Activated CD4-positive, alpha-beta T cell treated with anti-CD3 and anti-CD28 coated beads, Interleukin-2, amount 10 ng/mL, durations not matched to agents 24 days and 14 days (primary cell): Measurements from ENCODE around the gene SLC16A14. TPM values are rescaled to one million over a fixed set of nuclear protein-coding genes. Genes with fewer than 3 reads are reported as not detected.
"Not testable (repeated sequence)": the region's sequence is repeated elsewhere in the genome, so short reads cannot be mapped to it uniquely, and the experiment has no call there.

Experiments used
- DNase-seq: peaks from one replicate; pipeline ENCODE4 v3.0.0; 2022
- H3K27ac Mint-ChIP-seq: one replicate; pipeline ENCODE4 v1.8.0; 2022; ENCODE audit warnings: mild to moderate bottlenecking, mixed read lengths
- H3K27me3 Mint-ChIP-seq: one replicate; pipeline ENCODE4 v1.8.0; 2022; ENCODE audit warnings: mixed read lengths
- H3K36me3 Mint-ChIP-seq: one replicate; pipeline ENCODE4 v1.8.0; 2022; ENCODE audit warnings: low read depth, mild to moderate bottlenecking, mixed read lengths
- H3K4me1 Mint-ChIP-seq: one replicate; pipeline ENCODE4 v1.8.0; 2021; ENCODE audit warnings: mixed read lengths
- H3K4me3 Mint-ChIP-seq: one replicate; pipeline ENCODE4 v1.8.0; 2022; ENCODE audit warnings: mild to moderate bottlenecking, moderate library complexity, mixed read lengths
- H3K9me3 Mint-ChIP-seq: one replicate; pipeline ENCODE4 v1.8.0; 2021; ENCODE audit warnings: mixed read lengths
- intact Hi-C: fragments of 100-400 bp; cut with micrococcal nuclease; formaldehyde crosslinking; loops from one replicate; pipeline ENCODE4 v1.15.1; 2023
- total RNA-seq: library from RNA; stranded (reverse); gene quantifications from 2 replicates; pipeline ENCODE4 v1.2.3, GENCODE V29; 2022

Gene SLC16A14, protein sequence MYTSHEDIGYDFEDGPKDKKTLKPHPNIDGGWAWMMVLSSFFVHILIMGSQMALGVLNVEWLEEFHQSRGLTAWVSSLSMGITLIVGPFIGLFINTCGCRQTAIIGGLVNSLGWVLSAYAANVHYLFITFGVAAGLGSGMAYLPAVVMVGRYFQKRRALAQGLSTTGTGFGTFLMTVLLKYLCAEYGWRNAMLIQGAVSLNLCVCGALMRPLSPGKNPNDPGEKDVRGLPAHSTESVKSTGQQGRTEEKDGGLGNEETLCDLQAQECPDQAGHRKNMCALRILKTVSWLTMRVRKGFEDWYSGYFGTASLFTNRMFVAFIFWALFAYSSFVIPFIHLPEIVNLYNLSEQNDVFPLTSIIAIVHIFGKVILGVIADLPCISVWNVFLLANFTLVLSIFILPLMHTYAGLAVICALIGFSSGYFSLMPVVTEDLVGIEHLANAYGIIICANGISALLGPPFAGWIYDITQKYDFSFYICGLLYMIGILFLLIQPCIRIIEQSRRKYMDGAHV
- 4.0 and 5.1 TPM in 2 replicates for total RNA-seq

DNA sequence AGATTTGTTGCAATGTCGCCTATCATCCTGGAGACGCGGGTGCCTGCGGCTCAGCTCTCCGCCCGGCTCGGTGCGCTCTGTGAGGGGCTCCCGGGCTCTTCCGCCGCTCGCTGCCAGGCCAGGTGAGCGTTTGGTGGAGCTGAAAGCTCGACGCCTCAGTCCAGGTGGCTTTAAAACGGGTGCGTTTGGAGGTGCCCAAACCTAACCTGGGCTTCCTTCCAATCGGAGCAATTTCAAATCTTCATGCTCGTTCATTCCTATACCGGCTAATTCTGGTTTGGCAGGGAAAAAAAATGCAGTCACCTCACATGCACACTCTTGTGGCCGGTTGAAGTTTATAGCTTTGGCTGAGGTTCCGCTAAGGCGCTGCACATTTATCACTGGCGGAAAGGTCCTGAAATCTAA, at the start of gene SLC16A14:
TSS of gene SLC16A14 (minus strand) at position 274 of the 405 bp plus-strand sequence. CDS start 9,572 bp downstream, outside the sequence.
- peak within 1 kb of the TSS; percentile 90 for H3K27ac Mint-ChIP-seq
- peak; percentile 76 for DNase-seq
- peaks cover 20% of the 10 kb centered on the region for H3K27me3 Mint-ChIP-seq
- H3K4me3 Mint-ChIP-seq, result peak within 1 kb of the TSS; percentile 80
- no peaks in the 10 kb centered on the region for H3K36me3 Mint-ChIP-seq
- H3K9me3 Mint-ChIP-seq, result peaks cover 2% of the 10 kb centered on the region
- peaks cover 15% of the 10 kb centered on the region for H3K4me1 Mint-ChIP-seq
- intact Hi-C loops, result loop anchor here (1.0 to 10.0 kb wide), 5 partner anchors 8 to 543 kb away; no protein-coding TSS in a partner anchor

DNA sequence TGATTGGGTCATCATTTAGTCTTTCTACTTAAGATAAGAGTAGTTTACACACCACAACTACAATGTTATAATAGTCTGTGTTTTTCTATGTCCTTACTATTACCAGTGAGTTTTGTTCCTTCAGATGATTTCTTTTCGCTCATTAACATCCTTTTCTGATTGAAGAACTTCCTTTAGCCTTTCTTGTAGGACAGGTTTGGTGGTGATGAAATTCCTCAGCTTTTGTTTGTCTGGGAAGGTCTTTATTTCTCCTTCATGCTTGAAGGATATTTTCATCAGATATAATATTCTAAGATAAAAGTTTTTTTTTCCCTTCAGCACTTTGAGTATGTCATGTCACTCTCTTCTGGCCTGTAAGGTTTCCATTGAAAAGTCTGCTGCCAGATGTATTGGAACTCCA, 38.0 kb upstream of the SLC16A14 start:
- peaks cover 32% of the 10 kb centered on the region for H3K9me3 Mint-ChIP-seq
- intact Hi-C loops, result no loop called here
- DNase-seq, result no peak
- peaks cover 19% of the 10 kb centered on the region for H3K27me3 Mint-ChIP-seq
- H3K36me3 Mint-ChIP-seq, result no peaks in the 10 kb centered on the region
- no peak overlapping the region for H3K27ac Mint-ChIP-seq
- H3K4me3 Mint-ChIP-seq, result no peak overlapping the region
- no peaks in the 10 kb centered on the region for H3K4me1 Mint-ChIP-seq

DNA sequence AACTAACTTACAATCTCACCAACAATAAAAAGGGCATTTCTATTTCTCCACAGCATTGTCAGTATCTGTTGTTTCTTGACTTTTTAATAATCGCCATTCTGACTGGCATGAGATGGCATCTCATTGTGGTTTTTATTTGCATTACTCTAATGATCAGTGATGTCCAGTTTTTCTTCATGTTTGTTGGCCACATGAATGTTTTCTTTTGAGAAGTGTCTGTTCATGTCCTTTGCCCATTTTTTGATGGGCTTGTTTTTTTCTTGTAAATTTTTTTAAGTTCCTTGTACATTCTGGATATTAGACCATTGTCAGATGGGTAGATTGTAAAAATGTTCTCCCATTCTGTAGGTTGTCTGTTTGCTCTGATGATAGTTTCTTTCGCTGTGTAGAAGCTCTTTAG, 33.2 kb upstream of the SLC16A14 start:
- intact Hi-C loops, result not testable (repeated sequence)

DNA sequence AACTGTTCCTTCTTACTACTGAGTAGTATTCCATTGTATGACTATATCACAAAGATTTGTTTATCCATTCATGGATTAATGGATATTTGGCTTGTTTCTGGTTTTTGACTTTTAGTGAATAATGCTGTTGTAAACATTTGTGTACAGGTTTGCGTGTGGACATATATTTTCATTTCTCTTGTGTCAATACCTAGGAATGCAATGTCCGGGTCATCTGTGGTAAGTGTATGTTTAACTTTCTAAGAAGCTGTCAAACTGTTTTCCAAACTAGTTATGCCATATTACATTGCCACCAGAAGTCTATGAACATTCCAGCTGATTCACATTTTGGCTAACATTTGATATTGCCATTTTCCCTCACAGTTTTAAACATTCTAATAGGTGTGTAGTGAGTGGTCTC, 29.1 kb upstream of the SLC16A14 start:
- Mint-ChIP-seq H3K4me1 (no peaks in the 10 kb centered on the region), H3K27me3 (peaks cover 36% of the 10 kb centered on the region), H3K4me3 (no peak overlapping the region), H3K36me3 (no peaks in the 10 kb centered on the region), H3K9me3 (peaks cover 32% of the 10 kb centered on the region), H3K27ac (no peak overlapping the region)
- intact Hi-C loops, result no loop called here
- DNase-seq, result no peak

More for the DNA sequence above, 33.2 kb upstream of the SLC16A14 start:
- H3K4me1 Mint-ChIP-seq, H3K36me3 Mint-ChIP-seq, DNase-seq, H3K27ac Mint-ChIP-seq, H3K4me3 Mint-ChIP-seq: not testable (repeated sequence)
- Mint-ChIP-seq H3K27me3 (peaks cover 36% of the 10 kb centered on the region), H3K9me3 (peaks cover 37% of the 10 kb centered on the region)

DNA sequence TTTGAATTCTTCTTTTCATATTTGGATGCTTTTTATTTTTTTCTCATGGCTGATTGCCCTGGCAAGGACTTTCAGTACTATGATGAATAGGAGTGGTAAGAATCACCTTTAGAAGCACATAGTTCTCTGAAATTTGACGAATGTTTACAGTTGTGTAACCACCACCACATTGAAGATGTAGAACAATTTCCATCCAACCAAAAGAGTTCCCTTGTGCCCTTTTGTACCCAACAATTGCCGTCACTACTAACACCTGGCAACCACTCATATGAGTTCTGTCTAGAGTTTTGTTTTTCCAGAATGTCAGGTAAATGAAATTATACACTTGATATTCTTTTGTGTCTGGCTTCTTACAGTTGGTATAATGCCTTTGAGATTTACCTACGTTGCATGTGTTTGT, 28.7 kb upstream of the SLC16A14 start:
- no peak overlapping the region for H3K27ac Mint-ChIP-seq
- no peaks in the 10 kb centered on the region for H3K36me3 Mint-ChIP-seq
- peaks cover 37% of the 10 kb centered on the region for H3K27me3 Mint-ChIP-seq
- intact Hi-C loops, result no loop called here
- H3K9me3 Mint-ChIP-seq, result peaks cover 30% of the 10 kb centered on the region
- no peaks in the 10 kb centered on the region for H3K4me1 Mint-ChIP-seq
- H3K4me3 Mint-ChIP-seq, result no peak overlapping the region
- DNase-seq, result no peak

DNA sequence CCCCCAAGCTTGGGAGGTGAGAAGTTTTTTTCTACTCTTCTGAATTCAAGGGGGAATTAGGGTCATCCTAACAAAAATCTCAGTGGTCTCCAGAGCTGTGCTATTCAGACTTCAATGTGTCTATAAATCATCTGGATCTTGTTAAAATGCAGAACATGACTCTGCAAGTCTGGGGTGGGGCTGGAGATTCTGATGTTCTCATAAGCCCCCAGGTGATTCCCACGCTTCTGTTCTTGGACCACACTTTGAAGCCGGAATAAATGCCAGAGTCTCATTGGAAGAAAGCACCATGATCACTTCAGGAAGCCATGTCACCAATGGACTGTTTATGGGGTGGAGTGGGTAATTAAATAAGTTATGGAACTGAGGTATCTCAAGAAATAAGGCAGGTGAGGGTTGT, 22.2 kb upstream of the SLC16A14 start:
- Mint-ChIP-seq H3K36me3 (no peaks in the 10 kb centered on the region), H3K27me3 (peaks cover 30% of the 10 kb centered on the region), H3K9me3 (peaks cover 23% of the 10 kb centered on the region), H3K27ac (no peak overlapping the region), H3K4me3 (no peak overlapping the region), H3K4me1 (no peaks in the 10 kb centered on the region)
- no peak for DNase-seq
- intact Hi-C loops, result no loop called here

DNA sequence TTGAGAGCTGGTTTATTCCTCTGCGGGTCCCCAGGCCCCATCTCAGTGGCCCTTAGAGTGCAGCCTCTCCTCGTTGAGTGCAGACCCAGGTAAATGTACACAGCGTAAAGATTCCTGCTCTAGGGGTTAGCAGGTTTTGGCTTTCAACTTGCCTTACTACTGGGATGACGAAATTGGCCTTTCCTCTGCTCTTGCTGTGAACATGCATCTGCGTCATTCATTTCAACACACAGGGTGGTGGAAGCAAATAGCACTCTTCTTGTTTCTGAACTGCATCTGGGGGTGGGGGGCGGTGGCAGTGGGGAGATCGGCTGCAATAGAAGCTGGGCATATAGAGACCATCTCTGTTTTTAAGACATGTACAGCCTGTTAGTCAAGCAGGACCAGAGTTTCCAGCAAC, 16.5 kb upstream of the SLC16A14 start:
- DNase-seq, result no peak
- intact Hi-C loops, result no loop called here
- H3K4me3 Mint-ChIP-seq, result no peak overlapping the region
- H3K9me3 Mint-ChIP-seq, result no peaks in the 10 kb centered on the region
- no peaks in the 10 kb centered on the region for H3K4me1 Mint-ChIP-seq
- H3K27me3 Mint-ChIP-seq, result peaks cover 13% of the 10 kb centered on the region
- no peak overlapping the region for H3K27ac Mint-ChIP-seq
- no peaks in the 10 kb centered on the region for H3K36me3 Mint-ChIP-seq

DNA sequence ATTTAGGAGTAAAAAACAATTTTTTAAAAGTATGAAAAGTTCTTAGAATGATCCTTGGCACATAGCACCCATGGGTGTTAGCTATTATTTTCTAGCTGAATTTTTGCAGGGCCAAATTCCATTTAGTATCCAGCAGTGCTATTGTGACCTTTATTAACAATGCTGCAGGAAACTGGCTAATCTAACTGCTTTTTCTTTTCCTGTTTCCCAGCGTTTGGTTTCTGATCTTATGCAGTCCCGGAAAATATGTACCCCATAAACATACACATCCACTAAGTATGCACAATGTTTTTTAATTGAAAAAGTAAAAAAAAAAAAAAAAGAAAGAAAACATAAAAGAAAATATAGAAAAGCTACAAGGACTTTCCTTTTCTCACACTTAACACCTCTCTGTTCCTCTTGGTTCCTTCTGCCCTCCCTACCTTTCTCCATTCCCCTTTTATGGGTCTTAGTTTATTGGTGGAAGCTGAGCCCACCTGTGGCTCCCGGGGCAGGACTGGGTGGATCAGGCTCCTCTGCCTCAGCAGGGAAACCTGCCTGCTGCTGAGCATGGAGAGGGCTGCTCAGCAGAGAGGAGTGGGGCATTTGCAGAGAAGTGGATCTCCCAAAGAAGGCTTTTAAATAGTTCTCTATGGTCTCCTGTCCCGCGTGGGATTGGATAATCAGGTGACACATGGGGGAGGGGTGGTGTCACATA, 9.3 kb upstream of the SLC16A14 start:
- intact Hi-C loops, result no loop called here
- Mint-ChIP-seq H3K27ac (no peak overlapping the region), H3K4me1 (no peaks in the 10 kb centered on the region), H3K9me3 (peaks cover 4% of the 10 kb centered on the region), H3K27me3 (peaks cover 18% of the 10 kb centered on the region), H3K4me3 (no peak overlapping the region), H3K36me3 (no peaks in the 10 kb centered on the region)
- no peak for DNase-seq

DNA sequence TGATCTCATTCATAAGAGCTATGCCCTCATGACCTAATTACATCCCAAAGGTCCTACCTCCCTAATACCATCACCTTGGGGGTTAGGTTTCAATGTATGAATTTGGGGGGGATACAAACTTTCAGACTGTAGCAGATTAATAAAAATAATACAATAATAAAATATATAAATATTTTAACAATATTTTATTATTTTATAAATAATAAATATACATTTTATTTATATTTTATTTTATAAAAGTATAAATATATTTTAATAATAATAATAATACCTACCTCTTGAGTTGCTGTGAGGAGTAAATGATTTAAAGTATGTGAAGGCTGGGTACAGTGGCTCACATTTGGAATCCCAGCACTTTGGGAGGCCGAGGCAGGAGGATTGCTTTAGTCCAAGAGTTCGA, 8.1 kb upstream of the SLC16A14 start:
- Mint-ChIP-seq H3K27ac (no peak overlapping the region), H3K36me3 (no peaks in the 10 kb centered on the region), H3K4me3 (no peak overlapping the region), H3K4me1 (no peaks in the 10 kb centered on the region), H3K27me3 (peaks cover 22% of the 10 kb centered on the region), H3K9me3 (peaks cover 4% of the 10 kb centered on the region)
- intact Hi-C loops, result no loop called here
- DNase-seq, result no peak

DNA sequence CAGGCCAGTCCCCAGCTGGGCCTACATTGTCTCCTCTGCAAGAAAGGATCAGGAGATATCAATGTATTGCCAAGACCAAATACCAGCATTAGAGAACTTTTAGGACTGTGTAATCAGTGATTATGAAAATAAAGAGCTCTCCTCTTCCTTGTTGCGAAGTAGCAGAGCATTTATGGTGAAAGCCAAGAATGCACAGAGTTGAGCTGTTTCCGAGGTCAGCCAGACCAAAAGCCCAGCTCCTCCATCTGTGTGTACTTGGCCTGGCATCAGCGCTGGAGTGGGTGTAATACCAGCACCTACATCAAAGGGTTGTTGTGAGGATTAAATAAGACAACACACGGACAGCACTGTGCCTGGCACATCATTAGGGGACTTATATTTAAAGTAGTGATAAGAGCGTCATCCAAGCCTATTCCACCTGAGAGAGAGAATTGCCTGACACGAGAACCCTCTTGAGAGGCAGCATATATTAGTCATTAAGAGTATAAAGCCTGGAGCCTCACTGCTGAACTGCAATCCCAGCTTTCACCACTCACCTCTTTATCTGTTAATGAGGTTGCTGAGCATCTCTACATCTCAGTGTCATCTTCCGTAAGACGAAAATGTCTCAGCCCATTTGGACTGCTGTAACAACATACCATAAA, 7.4 kb upstream of the SLC16A14 start:
- intact Hi-C loops, result no loop called here
- H3K36me3 Mint-ChIP-seq, result no peaks in the 10 kb centered on the region
- H3K27me3 Mint-ChIP-seq, result peaks cover 19% of the 10 kb centered on the region

DNA sequence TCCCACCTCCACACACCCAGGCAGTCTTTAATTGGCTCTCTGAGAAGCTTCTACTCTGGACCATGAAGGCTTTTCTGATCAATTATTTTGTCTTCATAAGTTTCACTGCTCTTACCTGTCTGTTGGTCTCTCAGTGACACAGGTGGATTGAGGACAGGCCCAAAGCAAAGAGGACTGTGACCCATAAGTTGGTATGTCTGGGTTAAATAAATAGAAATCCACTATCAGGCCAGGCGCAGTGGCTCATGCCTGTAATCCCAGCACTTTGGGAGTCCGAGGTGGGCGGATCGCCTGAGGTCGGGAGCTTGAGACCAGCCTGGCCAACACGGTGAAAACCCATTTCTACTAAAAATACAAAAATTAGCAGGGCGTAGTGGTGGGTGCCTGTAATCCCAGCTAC, 2.7 kb upstream of the SLC16A14 start:
- DNase-seq, result no peak
- Mint-ChIP-seq H3K27ac (no peak overlapping the region), H3K4me1 (peaks cover 14% of the 10 kb centered on the region), H3K4me3 (no peak overlapping the region), H3K36me3 (no peaks in the 10 kb centered on the region), H3K27me3 (peaks cover 20% of the 10 kb centered on the region), H3K9me3 (peaks cover 4% of the 10 kb centered on the region)
- intact Hi-C loops, result no loop called here

More for the DNA sequence above, 7.4 kb upstream of the SLC16A14 start:
- Mint-ChIP-seq H3K27ac (no peak overlapping the region), H3K4me1 (no peaks in the 10 kb centered on the region), H3K4me3 (no peak overlapping the region), H3K9me3 (peaks cover 4% of the 10 kb centered on the region)
- DNase-seq, result no peak

DNA sequence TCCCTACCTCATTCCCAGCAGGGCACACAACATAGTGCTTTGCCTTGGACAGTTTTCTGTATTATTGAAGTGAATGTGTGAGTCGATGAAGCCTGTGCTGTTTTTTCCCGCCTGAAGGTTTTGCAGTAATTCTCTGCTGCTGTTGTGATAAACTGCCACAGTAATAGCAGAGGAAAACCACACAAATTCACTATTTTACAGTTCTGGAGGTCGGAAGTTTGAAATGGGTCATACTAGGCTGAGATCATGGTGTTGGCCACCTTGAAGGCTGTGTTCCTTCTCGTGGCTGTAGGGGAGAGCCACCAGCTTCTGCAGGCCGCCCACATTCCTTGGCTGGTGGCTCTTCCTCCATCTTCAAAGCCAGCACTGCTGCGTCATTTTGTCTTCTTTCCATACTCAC, 678 bp upstream of the SLC16A14 start:
- H3K27ac Mint-ChIP-seq, result peak overlapping the region; percentile 31
- DNase-seq, result no peak
- H3K9me3 Mint-ChIP-seq, result peaks cover 4% of the 10 kb centered on the region
- peaks cover 15% of the 10 kb centered on the region for H3K4me1 Mint-ChIP-seq
- intact Hi-C loops, result loop anchor here (10.0 kb wide), 1 partner anchor 245 kb away; no protein-coding TSS in a partner anchor
- H3K27me3 Mint-ChIP-seq, result peaks cover 19% of the 10 kb centered on the region
- H3K4me3 Mint-ChIP-seq, result peak overlapping the region; percentile 80
- H3K36me3 Mint-ChIP-seq, result no peaks in the 10 kb centered on the region

DNA sequence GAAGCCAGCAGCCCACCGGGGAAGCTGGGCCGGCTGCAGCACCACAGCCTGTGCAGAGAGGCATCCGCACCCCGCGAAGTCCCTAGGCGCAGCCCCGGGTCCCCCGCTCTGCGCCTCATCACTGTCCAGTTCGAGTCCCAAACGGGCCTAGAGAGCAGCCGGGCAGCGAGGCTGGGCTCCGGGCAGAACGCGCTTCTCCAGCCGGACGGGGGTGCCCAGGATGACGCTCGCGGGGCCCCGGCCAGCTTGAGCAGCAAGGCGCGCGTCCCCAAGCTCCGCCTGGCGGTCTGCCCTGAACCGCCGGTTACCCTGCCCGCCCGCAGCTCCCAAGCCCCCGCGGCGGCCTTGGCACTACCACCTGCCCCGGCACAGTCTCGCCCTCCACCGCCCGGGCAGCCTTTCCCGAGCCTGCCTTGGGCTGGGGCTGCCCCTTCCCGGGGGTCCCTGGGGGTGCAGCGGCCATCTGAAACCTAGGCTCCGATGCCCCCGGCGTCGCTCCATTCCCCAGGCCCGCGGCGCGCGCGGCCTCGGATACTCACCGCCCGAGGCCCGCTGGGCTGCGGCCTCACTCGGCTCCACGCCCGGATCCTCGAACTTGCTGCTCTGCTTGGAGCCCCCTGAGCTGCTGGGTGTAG, 591 bp downstream of the SLC16A14 start:
- Mint-ChIP-seq H3K4me3 (peak overlapping the region; percentile 80), H3K4me1 (peaks cover 18% of the 10 kb centered on the region), H3K27ac (peak overlapping the region; percentile 90), H3K27me3 (peaks cover 20% of the 10 kb centered on the region), H3K36me3 (peaks cover 2% of the 10 kb centered on the region), H3K9me3 (no peaks in the 10 kb centered on the region)
- intact Hi-C loops, result loop anchor here (1.0 to 10.0 kb wide), 5 partner anchors 8 to 543 kb away; no protein-coding TSS in a partner anchor
- DNase-seq, result peak; percentile 82
